Natural killer cell (primary cell): ENCODE data around the gene NPIPB4. TPM values are rescaled to one million over a fixed set of nuclear protein-coding genes. Genes with fewer than 3 reads are reported as not detected.
"Not testable (repeated sequence)": the region's sequence is repeated elsewhere in the genome, so short reads cannot be mapped to it uniquely, and the experiment has no call there.

Source experiments
- ATAC-seq, 3 donors: fragments of 150-1000 bp in 2 of 3; fragments of 200-7000 bp in 1 of 3; cut with Tn5 transposase; 1 replicate in 1 of 3; 2 replicates in 2 of 3; pipeline ENCODE4 v1.10.0; 2021; ENCODE audit warnings: mild to moderate bottlenecking in 2 of 3, moderate library complexity in 2 of 3
- DNase-seq, 2 donors: peaks; one replicate each; pipeline versions ENCODE4 v3.0.0 to v3.0.0-alpha.2; 2013 to 2021; ENCODE audit warnings: mixed read lengths in 1 of 2
- H3K27ac ChIP-seq: one replicate; pipeline ENCODE4 v1.5.1; 2013; ENCODE audit warnings: mild to moderate bottlenecking, low read length
- H3K27me3 ChIP-seq: one replicate; pipeline ENCODE4 v1.6.1; 2013; ENCODE audit warnings: low read length; ENCODE audit not compliant: control insufficient read depth, insufficient read depth
- H3K36me3 ChIP-seq: one replicate; pipeline ENCODE4 v1.6.1; 2013; ENCODE audit warnings: low read length; ENCODE audit not compliant: control insufficient read depth, insufficient read depth
- H3K4me1 ChIP-seq: one replicate; pipeline ENCODE4 v1.6.1; 2013; ENCODE audit warnings: low read length; ENCODE audit not compliant: control insufficient read depth, insufficient read depth
- H3K4me3 ChIP-seq: one replicate; pipeline ENCODE4 v1.5.1; 2013; ENCODE audit warnings: low read length
- H3K9me3 ChIP-seq: one replicate; pipeline ENCODE4 v1.6.1; 2013; ENCODE audit warnings: low read length; ENCODE audit not compliant: control insufficient read depth, insufficient read depth
- H3K27ac Mint-ChIP-seq, 2 donors: one replicate each; pipeline ENCODE4 v1.8.0; 2022; ENCODE audit warnings: mild to moderate bottlenecking in 2 of 2, mixed read lengths in 2 of 2, moderate library complexity in 1 of 2
- H3K27me3 Mint-ChIP-seq, 2 donors: one replicate each; pipeline ENCODE4 v1.8.0; 2022; ENCODE audit warnings: low read depth in 2 of 2, mixed read lengths in 2 of 2
- H3K36me3 Mint-ChIP-seq: one replicate; pipeline ENCODE4 v1.8.0; 2022; ENCODE audit warnings: mixed read lengths
- H3K4me1 Mint-ChIP-seq, 2 donors: one replicate each; pipeline ENCODE4 v1.8.0; 2022; ENCODE audit warnings: mixed read lengths in 2 of 2
- H3K4me3 Mint-ChIP-seq: one replicate; pipeline ENCODE4 v1.8.0; 2022; ENCODE audit warnings: mild to moderate bottlenecking, moderate library complexity, mixed read lengths
- H3K9me3 Mint-ChIP-seq, 2 donors: one replicate each; pipeline ENCODE4 v1.8.0; 2022; ENCODE audit warnings: mixed read lengths in 2 of 2
- WGBS: methylation state at CpG from one replicate; pipeline ENCODE4 v1.1.7; 2013; ENCODE audit warnings: missing lambda C conversion rate; ENCODE audit not compliant: insufficient coverage; 5-methylcytosine and 5-hydroxymethylcytosine counted together
- intact Hi-C: fragments of 100-400 bp; cut with micrococcal nuclease; formaldehyde crosslinking; loops from one replicate; pipeline ENCODE4 v1.14.2; 2022
- total RNA-seq, 4 donors: library from RNA; stranded (reverse); fragments of 120-200 nt in 1 of 4; gene quantifications; one replicate each; pipeline versions ENCODE4 v1.2.3 to v1.2.4, GENCODE V29; 2013 to 2022

The NPIPB4 gene
- total RNA-seq, 3 donors from 2014 or later (not counting 1 experiment from before 2014, with no cell fraction given) = 320 to 433 (median 419) TPM

DNA sequence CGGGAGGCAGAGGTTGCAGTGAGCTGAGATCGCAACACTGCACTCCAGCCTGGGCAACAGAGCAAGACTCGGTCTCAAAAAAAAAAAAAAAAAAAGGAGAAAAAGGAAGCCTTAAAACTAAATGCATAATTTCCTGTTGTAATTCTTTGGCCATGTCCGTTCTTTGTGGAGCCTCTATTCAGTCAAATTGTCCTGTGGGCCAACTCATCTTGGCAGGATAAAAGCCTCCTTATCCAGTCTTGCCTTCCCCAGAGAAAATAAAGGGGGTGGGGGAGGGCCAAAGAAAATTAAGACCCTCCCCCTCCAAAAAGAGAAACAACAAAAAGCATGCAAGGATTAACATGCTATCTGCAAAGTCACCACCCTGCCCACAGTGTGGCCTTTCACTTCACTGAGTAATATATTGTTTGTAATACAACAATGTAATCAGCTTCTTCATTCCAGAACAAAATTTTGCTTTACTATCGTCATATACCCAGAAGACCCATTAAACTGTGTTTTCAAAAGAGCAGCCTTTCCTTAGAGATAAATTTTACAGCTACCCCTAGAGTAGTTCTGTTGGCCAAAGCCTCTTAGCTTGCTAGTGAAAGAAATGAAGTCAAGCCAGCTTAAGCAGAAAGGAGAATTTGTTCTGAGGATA is 31.4 kb downstream of the NPIPB4 start:
- H3K27me3 ChIP-seq, H3K4me3 ChIP-seq, H3K4me1 ChIP-seq, H3K4me1 Mint-ChIP-seq, H3K36me3 Mint-ChIP-seq, DNase-seq, H3K9me3 Mint-ChIP-seq, H3K36me3 ChIP-seq, H3K4me3 Mint-ChIP-seq, H3K27ac ChIP-seq, ATAC-seq, H3K9me3 ChIP-seq, intact Hi-C loops, H3K27me3 Mint-ChIP-seq, H3K27ac Mint-ChIP-seq: not testable (repeated sequence)
- 71% methylated on average over 4 of the region's 5 CpGs for WGBS

DNA sequence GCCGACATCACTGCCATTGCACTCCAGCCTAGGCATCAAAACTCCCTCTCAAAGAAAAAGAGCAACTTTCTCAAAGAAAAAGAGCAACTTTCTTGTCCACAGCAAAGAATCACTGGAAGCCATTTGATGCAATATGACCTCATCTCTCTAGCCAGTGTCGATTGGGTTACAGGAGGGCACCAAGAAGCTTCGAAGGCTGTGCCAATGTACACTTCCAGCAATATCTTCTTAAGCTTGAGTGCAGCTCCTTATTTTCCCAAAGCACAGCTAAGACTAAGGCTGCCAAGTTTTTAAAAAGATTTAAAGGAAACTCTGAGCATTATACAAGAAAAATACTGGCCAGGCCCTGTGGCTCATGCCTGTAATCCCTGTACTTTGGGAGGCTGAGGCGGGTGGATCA is 32.0 kb downstream of the NPIPB4 start:
- ATAC-seq, H3K27ac Mint-ChIP-seq, DNase-seq, H3K36me3 Mint-ChIP-seq, H3K4me1 Mint-ChIP-seq, H3K4me3 Mint-ChIP-seq, H3K27me3 ChIP-seq, H3K36me3 ChIP-seq, H3K4me3 ChIP-seq, intact Hi-C loops, H3K27me3 Mint-ChIP-seq, H3K9me3 Mint-ChIP-seq, H3K4me1 ChIP-seq, H3K9me3 ChIP-seq, H3K27ac ChIP-seq: not testable (repeated sequence)
- WGBS = 100% methylated on average over 2 of the region's 4 CpGs

DNA sequence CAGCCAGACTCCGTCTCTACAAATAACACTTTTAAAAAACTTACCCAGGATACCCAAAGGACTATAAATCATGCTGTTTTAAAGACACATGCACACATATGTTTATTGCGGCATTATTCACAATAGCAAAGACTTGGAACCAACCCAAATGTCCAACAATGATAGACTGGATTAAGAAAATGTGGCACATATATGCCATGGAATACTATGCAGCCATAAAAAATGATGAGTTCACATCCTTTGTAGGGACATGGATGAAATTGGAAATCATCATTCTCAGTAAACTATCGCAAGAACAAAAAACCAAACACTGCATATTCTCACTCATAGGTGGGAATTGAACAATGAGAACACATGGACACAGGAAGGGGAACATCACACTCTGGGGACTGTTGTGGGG is 34.3 kb downstream of the NPIPB4 start:
- intact Hi-C loops, DNase-seq, H3K27me3 Mint-ChIP-seq, H3K27ac ChIP-seq, H3K4me3 ChIP-seq, H3K36me3 ChIP-seq, H3K27me3 ChIP-seq, H3K36me3 Mint-ChIP-seq, H3K9me3 Mint-ChIP-seq, ATAC-seq, H3K4me3 Mint-ChIP-seq, H3K9me3 ChIP-seq, H3K27ac Mint-ChIP-seq, H3K4me1 ChIP-seq: not testable (repeated sequence)
- H3K4me1 Mint-ChIP-seq = peaks cover 18 to 23% of the 10 kb centered on the region in 2 donors
- WGBS = no CpG with 5 or more reads among the region's 3 CpGs

DNA sequence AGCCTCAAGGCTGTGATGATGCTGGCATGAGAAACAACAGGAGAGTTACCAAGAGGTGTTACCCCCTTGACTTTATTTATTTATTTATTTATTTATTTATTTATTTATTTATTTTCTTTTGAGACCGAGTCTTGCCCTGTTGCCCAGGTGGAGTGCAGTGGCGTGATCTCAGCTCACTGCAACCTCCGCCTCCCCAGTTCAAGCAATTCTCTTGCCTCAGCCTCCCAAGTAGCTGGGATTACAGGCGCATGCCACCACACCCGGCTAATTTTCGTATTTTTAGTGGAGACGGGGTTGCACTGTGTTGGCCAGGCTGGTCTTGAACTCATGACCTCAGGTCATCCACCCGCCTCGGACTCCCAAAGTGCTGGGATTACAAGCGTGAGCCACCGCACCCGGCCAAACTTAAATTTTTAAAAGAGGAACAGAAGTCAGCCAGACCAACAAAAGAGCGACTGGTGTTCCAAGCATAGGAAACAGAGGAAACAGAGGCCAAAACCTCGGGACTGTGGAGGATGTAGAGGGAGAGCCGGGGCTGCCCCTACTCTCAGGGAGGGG is 36.6 kb downstream of the NPIPB4 start:
- H3K4me1 ChIP-seq, H3K36me3 Mint-ChIP-seq, H3K9me3 Mint-ChIP-seq, H3K36me3 ChIP-seq, intact Hi-C loops, ATAC-seq, H3K27me3 Mint-ChIP-seq, H3K27me3 ChIP-seq, DNase-seq, H3K9me3 ChIP-seq: not testable (repeated sequence)
- Mint-ChIP-seq H3K4me1 (peaks cover 18 to 23% of the 10 kb centered on the region in 2 donors), H3K27ac (peak overlapping the region; percentile 97 to 98), H3K4me3 (peak overlapping the region; percentile 98)
- Histone ChIP-seq H3K27ac (peak overlapping the region; percentile 85), H3K4me3 (peak overlapping the region; percentile 49)
- 89% methylated on average over 13 of the region's 15 CpGs for WGBS

DNA sequence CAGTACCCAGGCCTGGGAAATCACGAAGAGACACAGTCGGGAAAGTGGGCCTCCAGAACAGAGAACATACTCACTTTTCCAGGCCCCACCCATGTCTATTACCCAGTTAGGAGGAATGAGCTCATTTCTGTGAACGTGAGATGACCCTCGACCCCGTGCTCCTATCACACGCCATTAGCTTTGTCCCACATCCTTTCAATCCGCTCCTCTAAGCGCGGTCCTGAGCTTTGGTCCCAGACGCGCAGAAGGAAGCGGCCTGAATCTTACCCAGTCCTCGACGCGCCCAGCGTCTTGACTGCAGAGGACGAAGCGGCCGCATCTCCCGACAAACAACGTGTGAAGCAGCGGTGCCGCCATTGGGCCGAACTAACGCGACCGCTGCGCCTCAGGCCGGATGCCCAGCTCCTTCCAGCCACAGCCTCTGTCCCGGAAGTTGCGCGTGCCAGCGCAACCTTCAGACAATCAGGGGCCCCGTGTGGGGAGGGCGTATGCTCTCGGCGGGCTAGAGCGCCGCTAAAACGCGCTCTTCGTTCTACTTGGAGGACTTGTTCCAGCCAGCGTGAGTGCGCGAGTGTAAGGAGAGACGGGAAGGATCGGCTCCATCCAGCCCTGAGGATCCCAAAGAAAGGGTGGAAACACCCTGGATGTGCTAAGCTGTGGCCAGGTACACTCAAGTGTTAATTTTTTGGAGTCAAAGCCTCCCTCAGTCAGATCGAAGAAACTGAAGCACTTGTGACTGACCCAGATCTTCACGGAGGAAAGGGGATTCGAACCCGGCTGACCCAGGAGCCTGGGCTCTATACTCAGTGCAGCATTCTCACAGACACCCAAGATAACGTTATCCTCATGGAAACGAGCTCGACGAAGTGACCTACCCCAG is 37.3 kb downstream of the NPIPB4 start:
- Mint-ChIP-seq H3K4me3 (peak overlapping the region; percentile 98), H3K27ac (peak overlapping the region; percentile 97 to 98), H3K4me1 (peaks cover 18 to 23% of the 10 kb centered on the region in 2 donors)
- H3K9me3 ChIP-seq, H3K9me3 Mint-ChIP-seq, H3K36me3 Mint-ChIP-seq, H3K27me3 ChIP-seq, H3K36me3 ChIP-seq, intact Hi-C loops, H3K4me1 ChIP-seq, H3K27me3 Mint-ChIP-seq: not testable (repeated sequence)
- under 1% methylated on average over 51 of the region's 55 CpGs for WGBS
- DNase-seq = peak; percentile 49 to 80
- ATAC-seq = peak; percentile 94 to 96 (median 95)
- peak overlapping the region; percentile 49 for H3K4me3 ChIP-seq
- peak overlapping the region; percentile 85 for H3K27ac ChIP-seq

DNA sequence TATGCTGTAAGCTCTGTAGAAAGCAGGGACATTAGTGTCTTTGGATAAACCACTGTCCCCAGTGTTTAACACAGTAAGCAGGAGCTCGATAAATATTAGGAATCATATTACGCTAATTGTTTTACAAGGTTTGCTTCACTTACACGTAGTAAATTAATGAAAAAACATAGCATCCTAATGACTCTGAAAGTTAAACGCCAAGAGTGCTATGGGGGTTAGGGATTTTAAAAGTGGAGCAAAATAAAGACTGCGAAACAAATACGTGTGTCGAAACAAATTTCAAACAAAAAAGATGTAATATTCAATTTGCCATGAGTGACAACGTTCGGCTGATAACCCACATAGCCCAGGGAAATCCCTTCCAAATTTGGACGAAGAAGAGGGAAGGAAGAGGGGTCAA is 37.9 kb downstream of the NPIPB4 start:
- Histone ChIP-seq H3K4me3 (peak overlapping the region; percentile 49), H3K27ac (peak overlapping the region; percentile 85)
- H3K27me3 ChIP-seq, ATAC-seq, H3K36me3 ChIP-seq, H3K9me3 ChIP-seq, H3K36me3 Mint-ChIP-seq, H3K9me3 Mint-ChIP-seq, intact Hi-C loops, H3K4me1 ChIP-seq, H3K27me3 Mint-ChIP-seq, DNase-seq: not testable (repeated sequence)
- H3K4me1 Mint-ChIP-seq = peaks cover 18 to 23% of the 10 kb centered on the region in 2 donors
- peak overlapping the region; percentile 98 for H3K4me3 Mint-ChIP-seq
- WGBS = no CpG with 5 or more reads among the region's 10 CpGs
- H3K27ac Mint-ChIP-seq = peak overlapping the region; percentile 97 to 98

DNA sequence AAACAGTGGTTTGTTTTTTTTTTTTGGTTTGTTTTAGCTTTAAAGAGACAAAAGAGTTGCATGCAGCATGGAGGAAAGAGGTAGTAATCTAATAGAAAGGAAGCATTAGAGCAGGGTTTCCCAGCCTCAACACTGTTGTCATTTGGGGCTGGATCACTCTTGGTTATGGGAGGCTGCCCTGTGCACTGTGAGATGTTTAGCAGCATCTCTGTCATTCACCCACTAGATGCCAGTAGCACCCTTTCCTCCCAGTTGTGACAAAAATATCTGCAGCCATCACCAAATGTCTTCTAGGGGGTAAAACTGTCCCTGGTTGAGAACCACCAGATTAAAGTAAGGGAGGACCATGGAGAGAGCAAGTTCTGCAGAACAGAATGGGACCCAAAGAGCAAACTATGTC is 40.5 kb downstream of the NPIPB4 start:
- H3K9me3 ChIP-seq, H3K27ac Mint-ChIP-seq, H3K4me3 Mint-ChIP-seq, H3K27me3 Mint-ChIP-seq, H3K27me3 ChIP-seq, H3K4me1 ChIP-seq, H3K36me3 Mint-ChIP-seq, H3K9me3 Mint-ChIP-seq, intact Hi-C loops, DNase-seq, H3K36me3 ChIP-seq, H3K27ac ChIP-seq, H3K4me3 ChIP-seq: not testable (repeated sequence)
- ATAC-seq = peak in 2 of 3 donors; percentile 38 to 41
- H3K4me1 Mint-ChIP-seq = peaks cover 18 to 23% of the 10 kb centered on the region in 2 donors
